Naive B cell (primary cell): ENCODE results near the gene KRTAP5-6. TPM values are rescaled to one million over a fixed set of nuclear protein-coding genes. Genes with fewer than 3 reads are reported as not detected.

Experiments
- ATAC-seq, 2 donors: fragments of 150-1000 bp; cut with Tn5 transposase; 2 replicates each; pipeline ENCODE4 v1.10.0; 2021; ENCODE audit warnings: low read depth in 2 of 2, mild to moderate bottlenecking in 2 of 2, moderate library complexity in 2 of 2
- DNase-seq: peaks from one replicate; pipeline ENCODE4 v3.0.0; 2022
- H3K27ac Mint-ChIP-seq, 6 donors: one replicate each; pipeline ENCODE4 v1.8.0; 2020 to 2022; ENCODE audit warnings: mild to moderate bottlenecking in 6 of 6, mixed read lengths in 6 of 6, moderate library complexity in 5 of 6, inconsistent platforms in 2 of 6
- H3K27me3 Mint-ChIP-seq, 3 donors: one replicate each; pipeline ENCODE4 v1.8.0; 2021 to 2022; ENCODE audit warnings: mixed read lengths in 3 of 3, mild to moderate bottlenecking in 1 of 3
- H3K36me3 Mint-ChIP-seq, 2 donors: one replicate each; pipeline ENCODE4 v1.8.0; 2020 to 2022; ENCODE audit warnings: mixed read lengths in 2 of 2, inconsistent platforms in 1 of 2, mild to moderate bottlenecking in 1 of 2
- H3K4me1 Mint-ChIP-seq, 3 donors: one replicate each; pipeline ENCODE4 v1.8.0; 2020 to 2022; ENCODE audit warnings: mixed read lengths in 3 of 3, inconsistent platforms in 1 of 3, mild to moderate bottlenecking in 1 of 3, moderate library complexity in 1 of 3
- H3K4me3 Mint-ChIP-seq, 8 donors: one replicate each; pipeline ENCODE4 v1.8.0; 2020 to 2022; ENCODE audit warnings: mild to moderate bottlenecking in 8 of 8, mixed read lengths in 8 of 8, moderate library complexity in 8 of 8, inconsistent platforms in 2 of 8
- H3K9me3 Mint-ChIP-seq, 7 donors: one replicate each; pipeline ENCODE4 v1.8.0; 2020 to 2022; ENCODE audit warnings: mixed read lengths in 7 of 7, mild to moderate bottlenecking in 5 of 7, inconsistent platforms in 2 of 7, moderate library complexity in 1 of 7
- polyA plus RNA-seq, 6 donors: library from polyadenylated mRNA; unstranded; fragments of 300-500 nt; fragmentation: Illumina TruSeq; gene quantifications; one replicate each; pipeline ENCODE4 v1.2.3, GENCODE V29; 2021; ENCODE audit warnings: low read depth in 6 of 6

The KRTAP5-6 gene
- polyA plus RNA-seq, 6 donors from 2014 or later, result not detected

- Mint-ChIP-seq H3K27ac (peak overlapping the region in 1 of 6 donors; percentile 93), H3K36me3 (no peaks in the 10 kb centered on the region), H3K27me3 (peaks cover 33 to 83% (median 66%) of the 10 kb centered on the region in 3 donors), H3K9me3 (peaks cover 0 to 3% (median 0%) of the 10 kb centered on the region in 7 donors), H3K4me3 (peak overlapping the region in 5 of 8 donors; percentile 69 to 90 (median 85)), H3K4me1 (peaks cover 3 to 12% (median 7%) of the 10 kb centered on the region in 3 donors)
- DNase-seq (no peak), ATAC-seq (no peak)
Measured at GRCh38 chr11:1692708-1693326, 4.2 kb upstream of the KRTAP5-6 start.

GRCh38 chr11:1693327-1694063, 3.5 kb upstream of the KRTAP5-6 start:
- Mint-ChIP-seq H3K9me3 (peaks cover 0 to 3% (median 0%) of the 10 kb centered on the region in 7 donors), H3K36me3 (peaks cover 5 to 6% of the 10 kb centered on the region in 2 donors), H3K4me1 (peaks cover 3 to 12% (median 7%) of the 10 kb centered on the region in 3 donors), H3K27ac (peak overlapping the region in 1 of 6 donors; percentile 93), H3K4me3 (peak overlapping the region in 7 of 8 donors; percentile 62 to 90 (median 82)), H3K27me3 (peaks cover 36 to 87% (median 73%) of the 10 kb centered on the region in 3 donors)
- peak; percentile 61 to 69 for ATAC-seq
- peak; percentile 70 for DNase-seq

- H3K27me3 Mint-ChIP-seq, result peaks cover 36 to 81% (median 70%) of the 10 kb centered on the region in 3 donors
- peaks cover 0 to 3% (median 0%) of the 10 kb centered on the region in 7 donors for H3K9me3 Mint-ChIP-seq
- ATAC-seq, result peak; percentile 81 to 88
- DNase-seq, result peak; percentile 72
- H3K4me1 Mint-ChIP-seq, result peaks cover 3 to 12% (median 7%) of the 10 kb centered on the region in 3 donors
- H3K27ac Mint-ChIP-seq, result peak overlapping the region in 1 of 6 donors; percentile 79
- H3K4me3 Mint-ChIP-seq, result peak overlapping the region in 1 of 8 donors; percentile 16
- H3K36me3 Mint-ChIP-seq, result peaks cover 5 to 6% of the 10 kb centered on the region in 2 donors
Measured at GRCh38 chr11:1694064-1694845, 2.7 kb upstream of the KRTAP5-6 start.

- ATAC-seq (no peak), DNase-seq (no peak)
- peak overlapping the region in 1 of 6 donors; percentile 47 for H3K27ac Mint-ChIP-seq
- H3K27me3 Mint-ChIP-seq, result peaks cover 36 to 80% (median 72%) of the 10 kb centered on the region in 3 donors
- H3K9me3 Mint-ChIP-seq, result peaks cover 0 to 3% (median 0%) of the 10 kb centered on the region in 7 donors
- peaks cover 5 to 6% of the 10 kb centered on the region in 2 donors for H3K36me3 Mint-ChIP-seq
- peaks cover 3 to 12% (median 7%) of the 10 kb centered on the region in 3 donors for H3K4me1 Mint-ChIP-seq
- H3K4me3 Mint-ChIP-seq, result peak overlapping the region in 1 of 8 donors; percentile 29
Measured at GRCh38 chr11:1694846-1695547, 2.0 kb upstream of the KRTAP5-6 start.

- Mint-ChIP-seq H3K36me3 (peaks cover 5 to 6% of the 10 kb centered on the region in 2 donors), H3K9me3 (peaks cover 0 to 3% (median 0%) of the 10 kb centered on the region in 7 donors), H3K27me3 (peaks cover 37 to 80% (median 70%) of the 10 kb centered on the region in 3 donors), H3K27ac (peak overlapping the region in 3 of 6 donors; percentile 46 to 59 (median 47)), H3K4me1 (peaks cover 3 to 12% (median 7%) of the 10 kb centered on the region in 3 donors), H3K4me3 (peak overlapping the region in 1 of 8 donors; percentile 62)
- ATAC-seq (no peak), DNase-seq (no peak)
Measured at GRCh38 chr11:1695548-1696108, 1.4 kb upstream of the KRTAP5-6 start.

GRCh38 chr11:1699771-1700170, 2.8 kb downstream of the KRTAP5-6 start:
- H3K4me1 Mint-ChIP-seq, result peaks cover 0 to 4% (median 2%) of the 10 kb centered on the region in 3 donors
- peaks cover 0 to 3% (median 0%) of the 10 kb centered on the region in 7 donors for H3K9me3 Mint-ChIP-seq
- peaks cover 5 to 6% of the 10 kb centered on the region in 2 donors for H3K36me3 Mint-ChIP-seq
- no peak overlapping the region for H3K27ac Mint-ChIP-seq
- no peak for ATAC-seq
- H3K27me3 Mint-ChIP-seq, result peaks cover 33 to 56% (median 42%) of the 10 kb centered on the region in 3 donors
- no peak overlapping the region for H3K4me3 Mint-ChIP-seq
- no peak for DNase-seq

- Mint-ChIP-seq H3K9me3 (peaks cover 0 to 3% (median 0%) of the 10 kb centered on the region in 7 donors), H3K27ac (peak overlapping the region in 1 of 6 donors; percentile 83), H3K4me3 (no peak overlapping the region), H3K27me3 (peaks cover 19 to 41% (median 28%) of the 10 kb centered on the region in 3 donors), H3K36me3 (peaks cover 5 to 6% of the 10 kb centered on the region in 2 donors), H3K4me1 (peaks cover 2 to 17% (median 7%) of the 10 kb centered on the region in 3 donors)
- no peak for DNase-seq
- no peak for ATAC-seq
Measured at GRCh38 chr11:1701091-1701807, 4.3 kb downstream of the KRTAP5-6 start.

GRCh38 chr11:1702506-1702905, 5.5 kb downstream of the KRTAP5-6 start:
- peaks cover 0 to 3% (median 0%) of the 10 kb centered on the region in 7 donors for H3K9me3 Mint-ChIP-seq
- DNase-seq (no peak), ATAC-seq (no peak)
- H3K27me3 Mint-ChIP-seq, result peaks cover 17 to 39% (median 22%) of the 10 kb centered on the region in 3 donors
- no peak overlapping the region for H3K4me3 Mint-ChIP-seq
- H3K27ac Mint-ChIP-seq, result no peak overlapping the region
- H3K4me1 Mint-ChIP-seq, result peaks cover 14 to 29% (median 16%) of the 10 kb centered on the region in 3 donors
- peaks cover 5 to 6% of the 10 kb centered on the region in 2 donors for H3K36me3 Mint-ChIP-seq

GRCh38 chr11:1703146-1703545, 6.2 kb downstream of the KRTAP5-6 start:
- peaks cover 3 to 4% of the 10 kb centered on the region in 2 donors for H3K36me3 Mint-ChIP-seq
- H3K27ac Mint-ChIP-seq, result peak overlapping the region in 1 of 6 donors; percentile 44
- DNase-seq, result no peak
- H3K9me3 Mint-ChIP-seq, result peaks cover 0 to 3% (median 0%) of the 10 kb centered on the region in 7 donors
- H3K27me3 Mint-ChIP-seq, result peaks cover 12 to 35% (median 16%) of the 10 kb centered on the region in 3 donors
- H3K4me1 Mint-ChIP-seq, result peaks cover 14 to 33% (median 16%) of the 10 kb centered on the region in 3 donors
- peak overlapping the region in 1 of 8 donors; percentile 16 for H3K4me3 Mint-ChIP-seq
- no peak for ATAC-seq

GRCh38 chr11:1705126-1706052, 8.4 kb downstream of the KRTAP5-6 start:
- H3K27me3 Mint-ChIP-seq, result peaks cover 9 to 36% (median 14%) of the 10 kb centered on the region in 3 donors
- H3K4me1 Mint-ChIP-seq, result peaks cover 14 to 33% (median 16%) of the 10 kb centered on the region in 3 donors
- peak; percentile 51 to 78 for ATAC-seq
- H3K36me3 Mint-ChIP-seq, result no peaks in the 10 kb centered on the region
- peak overlapping the region in 4 of 8 donors; percentile 26 to 75 (median 52) for H3K4me3 Mint-ChIP-seq
- H3K9me3 Mint-ChIP-seq, result peaks cover 0 to 2% (median 0%) of the 10 kb centered on the region in 7 donors
- DNase-seq, result no peak
- H3K27ac Mint-ChIP-seq, result peak overlapping the region in 3 of 6 donors; percentile 10 to 89 (median 58)
